ENCODE results near the gene GALNT16.

- TF ChIP-seq GATA2 (IDR thresholded peaks at IDR 0.05; ENCODE audit: low read depth, low read length) (no peak), GATA3 (IDR thresholded peaks at IDR 0.05; ENCODE audit: low read depth, low read length) (no peak)
Observed at GRCh38 chr14:69299286-69300035, 39.5 kb downstream of the GALNT16 start.
